OCI-LY7 (cell line): ENCODE measurements around the gene TMEM150C. TPM values are rescaled to one million over a fixed set of nuclear protein-coding genes. Genes with fewer than 3 reads are reported as not detected.

Experiments used
- BruUV-seq: library from RNA; stranded (reverse); fragments of 400-500 nt; replicated peaks from 2 replicates; lab custom pipeline; 2021; lab: Mats Ljungman, UMichigan
- CTCF ChIA-PET: fragments of 300-600 bp; sonication (Branson Sonifier 250); formaldehyde crosslinking; loops from one replicate; lab custom pipeline; 2022; ENCODE audit warnings: antibody characterized with exemption; ENCODE audit not compliant: unreplicated experiment; lab: Charles Lee
- POLR2A ChIA-PET: fragments of 300-600 bp; sonication (Branson Sonifier 250); formaldehyde crosslinking; loops from one replicate; lab custom pipeline; 2022; ENCODE audit warnings: antibody characterized with exemption; lab: Charles Lee
- DNase-seq: peaks from one replicate; pipeline ENCODE4 v3.0.0-alpha.2; 2015; ENCODE audit warnings: low spot score
- H2AFZ ChIP-seq: fragments of 200-600 bp; sonication (generic), shearing (Covaris generic); 2 replicates; pipeline ENCODE4 v1.6.1; 2014; ENCODE audit warnings: mild to moderate bottlenecking, antibody characterized with exemption, low read length, moderate library complexity
- H3K27ac ChIP-seq: fragments of 200-600 bp; sonication (generic); 2 replicates; pipeline ENCODE4 v1.5.1; 2014; ENCODE audit warnings: mixed run types, low read depth, mild to moderate bottlenecking, moderate library complexity, low read length, inconsistent platforms; ENCODE audit not compliant: poor library complexity, severe bottlenecking
- H3K36me3 ChIP-seq: fragments of 200-600 bp; sonication (generic); 2 replicates; pipeline ENCODE4 v1.6.1; 2014; ENCODE audit warnings: mild to moderate bottlenecking, antibody characterized with exemption, low read length, moderate library complexity, mixed read lengths; ENCODE audit not compliant: insufficient read depth
- H3K4me1 ChIP-seq: fragments of 200-600 bp; sonication (generic); 2 replicates; pipeline ENCODE4 v1.5.1; 2014; ENCODE audit warnings: mild to moderate bottlenecking, low read length; ENCODE audit not compliant: insufficient read depth, poor library complexity, severe bottlenecking
- H3K4me2 ChIP-seq: fragments of 200-600 bp; sonication (generic); 2 replicates; pipeline ENCODE4 v1.6.1; 2014; ENCODE audit warnings: mild to moderate bottlenecking, low read length
- H3K4me3 ChIP-seq: fragments of 200-600 bp; sonication (generic); 2 replicates; pipeline ENCODE4 v1.5.1; 2014; ENCODE audit warnings: mild to moderate bottlenecking, low read depth, low read length; ENCODE audit not compliant: poor library complexity, severe bottlenecking
- H3K79me2 ChIP-seq: fragments of 200-600 bp; sonication (generic); 2 replicates; pipeline ENCODE4 v1.6.1; 2016; ENCODE audit warnings: low read depth, mild to moderate bottlenecking, low read length, moderate library complexity, mixed read lengths; ENCODE audit not compliant: insufficient read depth
- H3K9me2 ChIP-seq: fragments of 200-600 bp; sonication (generic); 2 replicates; pipeline ENCODE4 v1.6.1; 2016; ENCODE audit warnings: mild to moderate bottlenecking, low read length, mixed read lengths; ENCODE audit not compliant: insufficient read depth
- H3K9me3 ChIP-seq: fragments of 200-600 bp; sonication (generic); 2 replicates; pipeline ENCODE4 v1.6.1; 2014; ENCODE audit warnings: mild to moderate bottlenecking, mixed run types, low read length, mixed read lengths
- H4K20me1 ChIP-seq: fragments of 200-600 bp; sonication (generic); 2 replicates; pipeline ENCODE4 v1.6.1; 2014; ENCODE audit warnings: mild to moderate bottlenecking, antibody characterized with exemption, low read length, moderate library complexity, mixed read lengths; ENCODE audit not compliant: insufficient read depth
- CTCF ChIP-seq: fragments of 200-600 bp; sonication (generic); conservative IDR thresholded peaks from 2 replicates; pipeline ENCODE4 v1.5.1; 2014; ENCODE audit warnings: mild to moderate bottlenecking, antibody characterized with exemption, low read length, moderate library complexity, mixed read lengths
- EZH2phosphoT487 ChIP-seq: fragments of 200-600 bp; sonication (generic); IDR thresholded peaks from 2 replicates; pipeline ENCODE4 v1.6.1; 2018; ENCODE audit warnings: low read depth, borderline replicate concordance, mild to moderate bottlenecking, mixed run types, antibody characterized with exemption, low read length, moderate library complexity, mixed read lengths
- intact Hi-C: fragments of 100-400 bp; cut with micrococcal nuclease; formaldehyde crosslinking; loops from one replicate; pipeline ENCODE4 v1.10.0; 2022; ENCODE audit not compliant: unreplicated experiment
- total RNA-seq, 2 experiments: library from RNA; depleted of rRNA in 1 of 2; stranded (reverse); fragments of >200 nt in 1 of 2; shearing (Covaris generic) in 1 of 2; gene quantifications; 2 replicates each; pipeline ENCODE4 v1.2.3, GENCODE V29; 2014 to 2022

TMEM150C gene
- total RNA-seq, 2 experiments from 2014 or later = not detected

GRCh38 chr4:82491251-82491960, 70.4 kb downstream of the TMEM150C start:
- no peak overlapping the region for H2AFZ ChIP-seq
- H3K4me2 ChIP-seq = no peak overlapping the region
- H3K36me3 ChIP-seq = no peaks in the 10 kb centered on the region
- no peaks in the 10 kb centered on the region for H3K4me1 ChIP-seq
- H3K9me3 ChIP-seq = no peaks in the 10 kb centered on the region
- ChIA-PET POLR2A (interaction anchor here (0.6 to 0.7 kb wide), 3 partner anchors 67 to 1091 kb away, joined by 3 to 4 read pairs (median 3); no protein-coding TSS in a partner anchor), CTCF (no interaction called here)
- TF ChIP-seq EZH2phosphoT487 (no peak), CTCF (no peak)
- H4K20me1 ChIP-seq = no peaks in the 10 kb centered on the region
- no peak overlapping the region for H3K4me3 ChIP-seq
- H3K9me2 ChIP-seq = no peaks in the 10 kb centered on the region
- no peak for DNase-seq
- H3K79me2 ChIP-seq = no peaks in the 10 kb centered on the region
- intact Hi-C loops = no loop called here
- no peak overlapping the region for H3K27ac ChIP-seq
- no TSS peak for BruUV-seq

GRCh38 chr4:82489987-82490386, 71.8 kb downstream of the TMEM150C start:
- DNase-seq = no peak
- no peaks in the 10 kb centered on the region for H3K36me3 ChIP-seq
- intact Hi-C loops = no loop called here
- H3K4me3 ChIP-seq = no peak overlapping the region
- CTCF ChIA-PET = no interaction called here
- no peak overlapping the region for H3K4me2 ChIP-seq
- no peak for TF ChIP-seq CTCF
- no peak for TF ChIP-seq EZH2phosphoT487
- no peaks in the 10 kb centered on the region for H3K4me1 ChIP-seq
- H2AFZ ChIP-seq = no peak overlapping the region
- no peaks in the 10 kb centered on the region for H3K9me2 ChIP-seq
- POLR2A ChIA-PET = interaction anchor here (0.6 kb wide), 1 partner anchor 25 kb away, joined by 3 read pairs; no protein-coding TSS in a partner anchor
- H3K9me3 ChIP-seq = no peaks in the 10 kb centered on the region
- no peaks in the 10 kb centered on the region for H4K20me1 ChIP-seq
- BruUV-seq = no TSS peak
- H3K27ac ChIP-seq = no peak overlapping the region
- no peaks in the 10 kb centered on the region for H3K79me2 ChIP-seq

GRCh38 chr4:82489076-82489475, 72.7 kb downstream of the TMEM150C start:
- no peaks in the 10 kb centered on the region for H3K9me2 ChIP-seq
- H3K79me2 ChIP-seq = no peaks in the 10 kb centered on the region
- intact Hi-C loops = no loop called here
- H3K27ac ChIP-seq = no peak overlapping the region
- CTCF ChIA-PET = no interaction called here
- no peak for DNase-seq
- POLR2A ChIA-PET = interaction anchor here (0.7 kb wide), 1 partner anchor 336 kb away, joined by 4 read pairs; no protein-coding TSS in a partner anchor
- no TSS peak for BruUV-seq
- H3K4me2 ChIP-seq = no peak overlapping the region
- H3K9me3 ChIP-seq = no peaks in the 10 kb centered on the region
- H3K4me1 ChIP-seq = no peaks in the 10 kb centered on the region
- TF ChIP-seq CTCF (no peak), EZH2phosphoT487 (no peak)
- no peak overlapping the region for H3K4me3 ChIP-seq
- H3K36me3 ChIP-seq = no peaks in the 10 kb centered on the region
- no peaks in the 10 kb centered on the region for H4K20me1 ChIP-seq
- no peak overlapping the region for H2AFZ ChIP-seq
